GM12878 (cell line): ENCODE data around the gene TUBA8. TPM values are rescaled to one million over a fixed set of nuclear protein-coding genes. Genes with fewer than 3 reads are reported as not detected.

Experiments
- ATAC-seq: fragments of 200-7000 bp; cut with Tn5 transposase; 3 replicates; pipeline ENCODE4 v1.9.1; 2020; ENCODE audit warnings: mild to moderate bottlenecking, moderate library complexity
- BruUV-seq: library from RNA; stranded (reverse); fragments of 400-500 nt; replicated peaks from 2 replicates; lab custom pipeline; 2021; lab: Mats Ljungman, UMichigan
- CTCF ChIA-PET: fragments of 300-600 bp; sonication (Branson Sonifier 250); formaldehyde crosslinking; extraction: SDS; loops from one replicate; lab custom pipeline; 2021; ENCODE audit warnings: inconsistent platforms; lab: Yijun Ruan, JAX
- POLR2A ChIA-PET: fragments of 350-600 bp; formaldehyde crosslinking; extraction: SDS; loops from one replicate; lab custom pipeline; 2021; ENCODE audit warnings: inconsistent platforms; lab: Charles Lee
- RAD21 ChIA-PET: fragments of 300-600 bp; sonication (Branson Sonifier 250); formaldehyde crosslinking; loops from one replicate; lab custom pipeline; 2023; ENCODE audit warnings: antibody characterized with exemption; ENCODE audit not compliant: unreplicated experiment; lab: Charles Lee
- SMC1A ChIA-PET: fragments of 300-600 bp; sonication (Branson Sonifier 250); formaldehyde crosslinking; loops from one replicate; lab custom pipeline; 2023; ENCODE audit not compliant: unreplicated experiment, uncharacterized antibody; lab: Charles Lee
- DNase-seq: peaks from one replicate; pipeline ENCODE4 v3.0.0-alpha.2; 2011; ENCODE audit warnings: low read depth, low spot score
- FAIRE-seq: peaks from 3 replicates; lab custom pipeline; 2011; peaks lifted over from hg19 to GRCh38; lab: Jason Lieb, UNC
- H2AFZ ChIP-seq: 2 replicates; pipeline ENCODE4 v1.6.0; 2011; ENCODE audit warnings: low read depth, low read length, control low read depth; ENCODE audit not compliant: control insufficient read depth
- H3K27ac ChIP-seq: 2 replicates; pipeline ENCODE4 v1.5.1; 2011; ENCODE audit warnings: control low read depth; ENCODE audit not compliant: control insufficient read depth, insufficient read depth
- H3K27me3 ChIP-seq, 2 experiments: replicated peaks in 1 of 2; 2 replicates each; pipeline versions ENCODE4 v1.6.0 to v1.6.1; 2011; ENCODE audit warnings: low read length in 1 of 2; ENCODE audit not compliant: control insufficient read depth in 2 of 2, insufficient read depth in 2 of 2
- H3K36me3 ChIP-seq, 2 experiments: 2 replicates each; pipeline ENCODE4 v1.5.1; 2011; ENCODE audit warnings: low read length in 1 of 2; ENCODE audit not compliant: control insufficient read depth in 2 of 2, insufficient read depth in 2 of 2
- H3K4me1 ChIP-seq: 2 replicates; pipeline ENCODE4 v1.6.1; 2011; ENCODE audit warnings: mild to moderate bottlenecking, low read length, moderate library complexity, mixed read lengths; ENCODE audit not compliant: control insufficient read depth, insufficient read depth
- H3K4me2 ChIP-seq: 2 replicates; pipeline ENCODE4 v1.6.0; 2011; ENCODE audit warnings: control low read depth; ENCODE audit not compliant: control insufficient read depth, insufficient read depth
- H3K4me3 ChIP-seq: fragments of 200-600 bp; sonication (generic); 2 replicates; pipeline ENCODE4 v1.5.1; 2016
- H3K79me2 ChIP-seq: 2 replicates; pipeline ENCODE4 v1.6.0; 2011; ENCODE audit warnings: low read length; ENCODE audit not compliant: control insufficient read depth, insufficient read depth
- H3K9ac ChIP-seq: 2 replicates; pipeline ENCODE4 v1.8.0; 2011; ENCODE audit warnings: low read length, control low read depth, mixed read lengths; ENCODE audit not compliant: control insufficient read depth, insufficient read depth
- H3K9me3 ChIP-seq: replicated peaks from 3 replicates; pipeline ENCODE4 v1.5.1; 2011; ENCODE audit warnings: mild to moderate bottlenecking, low read length; ENCODE audit not compliant: control insufficient read depth, insufficient read depth
- H4K20me1 ChIP-seq: 2 replicates; pipeline ENCODE4 v1.6.0; 2011; ENCODE audit not compliant: control insufficient read depth, insufficient read depth
- ATF2 ChIP-seq: IDR thresholded peaks from 2 replicates; pipeline ENCODE4 v1.6.1; 2012; ENCODE audit warnings: low read length, inconsistent platforms
- BCLAF1 ChIP-seq: fragments of 450-650 bp; IDR thresholded peaks from 2 replicates; pipeline ENCODE4 v1.6.1; 2017; ENCODE audit warnings: antibody characterized with exemption, mild to moderate bottlenecking, moderate library complexity
- HDAC6 ChIP-seq: fragments of 200-600 bp; sonication (generic); IDR thresholded peaks from one replicate; pipeline ENCODE4 v1.8.0; 2017; ENCODE audit warnings: antibody characterized with exemption; ENCODE audit not compliant: unreplicated experiment
- KAT2A ChIP-seq: conservative IDR thresholded peaks from 2 replicates; pipeline ENCODE4 v1.6.1; 2011; ENCODE audit warnings: low read depth, low read length; ENCODE audit not compliant: control insufficient read depth
- NFXL1 ChIP-seq: fragments of 450-650 bp; IDR thresholded peaks from 2 replicates; pipeline ENCODE4 v1.6.1; 2017; ENCODE audit warnings: antibody characterized with exemption, mild to moderate bottlenecking, borderline replicate concordance
- PAX5 ChIP-seq: IDR thresholded peaks from 2 replicates; pipeline ENCODE4 v1.6.1; 2011; ENCODE audit warnings: low read depth, low read length, borderline replicate concordance
- RB1 ChIP-seq: fragments of 450-650 bp; formaldehyde crosslinking; IDR thresholded peaks from 2 replicates; pipeline ENCODE4 v1.6.1; 2017; ENCODE audit warnings: mild to moderate bottlenecking, borderline replicate concordance
- SIX5 ChIP-seq: IDR thresholded peaks from 2 replicates; pipeline ENCODE4 v1.6.1; 2011; ENCODE audit warnings: mild to moderate bottlenecking, low read depth, low read length, moderate library complexity; ENCODE audit not compliant: severe bottlenecking
- TCF3 ChIP-seq: IDR thresholded peaks from 2 replicates; pipeline ENCODE4 v1.6.1; 2012; ENCODE audit warnings: low read depth, mild to moderate bottlenecking, low read length, borderline replicate concordance; ENCODE audit not compliant: insufficient read depth
- YY1 ChIP-seq: IDR thresholded peaks from 2 replicates; pipeline ENCODE4 v1.6.1; 2011; ENCODE audit warnings: low read depth, mild to moderate bottlenecking, low read length
- ZNF592 ChIP-seq: fragments of 450-650 bp; IDR thresholded peaks from 2 replicates; pipeline ENCODE4 v1.6.1; 2017; ENCODE audit warnings: mild to moderate bottlenecking, moderate library complexity
- WGBS: methylation state at CpG from one replicate; pipeline ENCODE4 v1.1.6; 2016; ENCODE audit warnings: low lambda C conversion rate; ENCODE audit not compliant: insufficient replicate concordance, insufficient coverage; ENCODE audit errors: missing lambda C conversion rate; 5-methylcytosine and 5-hydroxymethylcytosine counted together
- in situ Hi-C: fragments of 300-500 bp; cut with MboI; formaldehyde crosslinking; loops from 9 replicates; pipeline ENCODE4 v1.14.3; 2018; ENCODE audit warnings: mixed read lengths
- intact Hi-C: fragments of 100-400 bp; cut with micrococcal nuclease; formaldehyde crosslinking; loops from one replicate; pipeline ENCODE4 v1.14.2; 2022; ENCODE audit not compliant: unreplicated experiment
- polyA plus RNA-seq, 11 experiments: library from polyadenylated mRNA; depleted of rRNA in 4 of 11; unstranded in 6 of 11; stranded (reverse) in 5 of 11; fragments of >200 nt; fragmentation: Nextera tagmentation in 4 of 11; fragmentation: Illumina TruSeq in 1 of 11; extraction: Ambion mirVana in 4 of 11; extraction: Trizol in 1 of 11; gene quantifications; 1 replicate in 1 of 11; 2 replicates in 10 of 11; pipeline versions ENCODE4 v1.2.1 to v1.2.3, GENCODE V29; 2011 to 2016; ENCODE audit warnings: inconsistent platforms in 2 of 11, missing spikeins in 2 of 11, low read depth in 1 of 11
- total RNA-seq, 4 experiments: library from RNA; depleted of rRNA in 3 of 4; stranded (reverse); fragments of >200 nt in 3 of 4; fragmentation: Illumina TruSeq in 1 of 4; extraction: Trizol in 1 of 4; gene quantifications; 2 replicates each; pipeline versions ENCODE4 v1.2.1 to v1.2.3, GENCODE V29; 2013 to 2021

The TUBA8 gene
- total and polyA plus RNA-seq, 10 of the 15 experiments (the other 5 are each of a cell fraction or from before 2014, with no cell fraction given): 2.2 to 30.3 (median 21.0) TPM

GRCh38 chr22:18077639-18078328 is 32.8 kb upstream of the TUBA8 start, which contains the start of gene PEX26:
PEX26 (plus strand) TSS chr22:18077990; CDS start chr22:18078377, 387 bp downstream.
- in situ Hi-C loops: no loop called here
- FAIRE-seq: peak; percentile 31
- TF ChIP-seq ZNF592 (no peak), KAT2A (no peak), PAX5 (no peak), ATF2 (0 out of 2 replicates have a peak, but pooled peaks have one; percentile 16), SIX5 (peak; percentile 94), BCLAF1 (no peak), NFXL1 (no peak), TCF3 (no peak), HDAC6 (peak; percentile 33), RB1 (peak; percentile 13; the same call in 1 of the 2 replicates), YY1 (peak; percentile 96)

More at GRCh38 chr22:18077639-18078328, 32.8 kb upstream of the TUBA8 start, which contains the start of gene PEX26:
- DNase-seq (peak; percentile 84), ATAC-seq (peak; percentile 96)
- 1% methylated on average over 49 of the region's 50 CpGs for WGBS
- peaks cover 0 to 11% of the 10 kb centered on the region in 2 experiments; a peak in 2 of 4 replicates for H3K36me3 ChIP-seq
- peak within 1 kb of the TSS; percentile 92 for H3K4me3 ChIP-seq
- H3K27me3 ChIP-seq: no peaks in the 10 kb centered on the region
- POLR2A ChIA-PET: interaction anchor here (0.5 to 2.8 kb wide), 12 partner anchors 12 to 862 kb away, joined by 3 to 27 read pairs (median 4); partner anchors contain the start of gene USP18
- CTCF ChIA-PET: interaction anchor here (0.7 to 7.4 kb wide), 18 partner anchors 11 to 281 kb away, joined by 3 to 167 read pairs (median 12); partner anchors contain the start of genes MICAL3, TUBA8 and USP18
- H3K79me2 ChIP-seq: peaks cover 58% of the 10 kb centered on the region
- SMC1A ChIA-PET: interaction anchor here (0.6 to 10.0 kb wide), 25 partner anchors 9 to 335 kb away, joined by 3 to 98 read pairs (median 6); partner anchors contain the start of genes MICAL3 and USP18
- peak within 1 kb of the TSS; percentile 90 for H3K4me2 ChIP-seq
- H3K9me3 ChIP-seq: no peaks in the 10 kb centered on the region
- no peaks in the 10 kb centered on the region for H3K4me1 ChIP-seq
- peak within 1 kb of the TSS; percentile 72 for H2AFZ ChIP-seq
- intact Hi-C loops: loop anchor here (1.0 to 5.0 kb wide), 5 partner anchors 30 to 520 kb away; no protein-coding TSS in a partner anchor
- RAD21 ChIA-PET: interaction anchor here (0.7 to 4.9 kb wide), 23 partner anchors 11 to 519 kb away, joined by 3 to 78 read pairs (median 6); partner anchors contain the start of genes TUBA8 and USP18
- H4K20me1 ChIP-seq: no peaks in the 10 kb centered on the region
- no TSS peak for BruUV-seq
- H3K27ac ChIP-seq: peak within 1 kb of the TSS; percentile 94
- peak within 1 kb of the TSS; percentile 99 for H3K9ac ChIP-seq
